K562 (cell line): ENCODE data around the gene NPAS1. TPM values are rescaled to one million over a fixed set of nuclear protein-coding genes. Genes with fewer than 3 reads are reported as not detected.

ENCODE experiments used
- ADNP ChIP-seq: fragments of 200-800 bp; sonication (Bioruptor generic); IDR thresholded peaks from 2 replicates; pipeline ENCODE4 v1.6.1; 2016; ENCODE audit warnings: missing genetic modification characterization, missing compliant biosample characterization
- ETS1 ChIP-seq: conservative IDR thresholded peaks from 2 replicates; pipeline ENCODE4 v1.6.1; 2011; ENCODE audit warnings: low read depth, mild to moderate bottlenecking, low read length; ENCODE audit not compliant: control insufficient read depth
- FOXK1 ChIP-seq: sonication (generic); formaldehyde crosslinking; IDR thresholded peaks from 2 replicates; pipeline ENCODE4 v1.8.0; 2022; ENCODE audit warnings: missing genetic modification reagents, mild to moderate bottlenecking, borderline replicate concordance
- HDAC3 ChIP-seq: fragments of 450-650 bp; IDR thresholded peaks from 2 replicates; pipeline ENCODE4 v1.6.1; 2018; ENCODE audit warnings: borderline replicate concordance, mild to moderate bottlenecking, moderate library complexity; ENCODE audit not compliant: partially characterized antibody
- NFE2L1 ChIP-seq: fragments of 450-650 bp; IDR thresholded peaks from 2 replicates; pipeline ENCODE4 v1.6.1; 2016; ENCODE audit warnings: missing genetic modification characterization, low read depth, mild to moderate bottlenecking, missing compliant biosample characterization, moderate library complexity, borderline replicate concordance
- OTX1 ChIP-seq: fragments of 450-650 bp; formaldehyde crosslinking; IDR thresholded peaks from 2 replicates; pipeline ENCODE4 v1.4.0; 2022; ENCODE audit warnings: mild to moderate bottlenecking
- PTBP1 ChIP-seq: fragments of 200-400 bp; formaldehyde crosslinking; IDR thresholded peaks from 2 replicates; pipeline ENCODE4 v1.6.1; 2017; ENCODE audit warnings: low read depth, low read length
- RAD51 ChIP-seq: fragments of 450-650 bp; IDR thresholded peaks from 2 replicates; pipeline ENCODE4 v1.7.1; 2016; ENCODE audit warnings: low read depth, mild to moderate bottlenecking, borderline replicate concordance
- TCF15 ChIP-seq: fragments of 250-450 bp; sonication (Bioruptor Pico); IDR thresholded peaks from 2 replicates; pipeline ENCODE4 v1.8.0; 2022; ENCODE audit warnings: moderate library complexity, mild to moderate bottlenecking, inconsistent platforms
- THRA ChIP-seq: fragments of 450-650 bp; IDR thresholded peaks from 2 replicates; pipeline ENCODE4 v1.6.1; 2017; ENCODE audit warnings: mild to moderate bottlenecking, moderate library complexity
- TRIM25 ChIP-seq: fragments of 450-650 bp; IDR thresholded peaks from 2 replicates; pipeline ENCODE4 v1.7.0; 2016; ENCODE audit warnings: borderline replicate concordance
- VEZF1 ChIP-seq: fragments of 200-800 bp; sonication (Bioruptor generic); IDR thresholded peaks from 2 replicates; pipeline ENCODE4 v1.6.1; 2017; ENCODE audit warnings: missing genetic modification characterization, missing compliant biosample characterization
- ZNF12 ChIP-seq: sonication (generic); formaldehyde crosslinking; IDR thresholded peaks from 2 replicates; pipeline ENCODE4 v1.4.0; 2020; ENCODE audit warnings: mild to moderate bottlenecking, missing genetic modification reagents
- ZNF347 ChIP-seq: fragments of 450-650 bp; formaldehyde crosslinking; IDR thresholded peaks from 2 replicates; pipeline ENCODE4 v1.4.0; 2020; ENCODE audit warnings: low read depth, mild to moderate bottlenecking, moderate library complexity
- ZNF57 ChIP-seq: fragments of 450-650 bp; formaldehyde crosslinking; IDR thresholded peaks from 2 replicates; pipeline ENCODE4 v1.4.0; 2020; ENCODE audit warnings: mild to moderate bottlenecking, moderate library complexity
- ZNF740 ChIP-seq, 3 experiments: fragments of 200-800 bp in 1 of 3; sonication (Bioruptor generic) in 1 of 3; sonication (generic) in 1 of 3; formaldehyde crosslinking in 1 of 3; IDR thresholded peaks; 2 replicates each; pipeline versions ENCODE4 v1.6.1 to v1.8.0; 2016 to 2022; ENCODE audit warnings: mild to moderate bottlenecking in 2 of 3, missing compliant biosample characterization in 2 of 3, missing genetic modification characterization in 2 of 3, missing genetic modification reagents in 1 of 3
- ZNF75A ChIP-seq: fragments of 450-650 bp; formaldehyde crosslinking; IDR thresholded peaks from 2 replicates; pipeline ENCODE4 v1.4.0; 2020; ENCODE audit warnings: mild to moderate bottlenecking
- ZNF766 ChIP-seq: fragments of 200-800 bp; sonication (Bioruptor generic); conservative IDR thresholded peaks from 2 replicates; pipeline ENCODE4 v1.6.1; 2016; ENCODE audit warnings: missing genetic modification characterization, missing compliant biosample characterization
- polyA plus RNA-seq, 8 experiments: library from polyadenylated mRNA; depleted of rRNA in 4 of 8; stranded (reverse) in 5 of 8; unstranded in 3 of 8; fragments of >200 nt; fragmentation: Nextera tagmentation in 2 of 8; fragmentation: Illumina TruSeq in 1 of 8; extraction: Ambion mirVana in 2 of 8; extraction: Trizol in 1 of 8; gene quantifications; 2 replicates each; pipeline versions ENCODE4 v1.2.1 to v1.2.3, GENCODE V29; 2011 to 2014; ENCODE audit warnings: inconsistent platforms in 1 of 8, missing spikeins in 1 of 8
- total RNA-seq, 7 experiments: library from RNA; depleted of rRNA in 6 of 7; stranded (reverse); fragments of >200 nt in 6 of 7; fragmentation: Illumina TruSeq in 2 of 7; extraction: Trizol in 2 of 7; gene quantifications; 2 replicates each; pipeline versions ENCODE4 v1.2.1 to v1.2.3, GENCODE V29; 2011 to 2021; ENCODE audit warnings: low replicate concordance in 1 of 7

The NPAS1 gene
- total and polyA plus RNA-seq, 9 of the 15 experiments (the other 6 are each of a cell fraction or from before 2014, with no cell fraction given), result 0.58 to 5.3 (median 2.0) TPM; not detected in 2

- TF ChIP-seq TCF15 (CRISPR knock-in tag) (no peak), HDAC3 (no peak), THRA (no peak), ZNF740 (CRISPR knock-in tag; IDR thresholded peaks at IDR 0.05) (no peak), ZNF740 (tag; IDR thresholded peaks at IDR 0.05) (no peak), ZNF12 (CRISPR knock-in tag) (no peak), ZNF57 (CRISPR knock-in tag) (no peak), FOXK1 (no peak), ETS1 (peak; percentile 47; the same call in 1 of the 2 replicates), ZNF75A (no peak), PTBP1 (no peak), ZNF347 (CRISPR knock-in tag) (no peak), VEZF1 (CRISPR knock-in tag) (peak; percentile 73), RAD51 (peak; percentile 80), ZNF766 (no peak), TRIM25 (no peak), OTX1 (CRISPR knock-in tag) (no peak), ADNP (tag) (no peak), NFE2L1 (tag) (no peak)
Measured at GRCh38 chr19:47035127-47036096, 15.8 kb downstream of the NPAS1 start (continued).
